ENCODE results near the gene CATSPERZ.

CATSPERZ gene

GRCh38 chr11:64299847-64300648 is at the start of gene CATSPERZ:
TSS of gene CATSPERZ (plus strand) at chr11:64300358. CDS start at chr11:64300411, 53 bp downstream.
- DNase-seq (ENCODE audit: low read depth in 2 of 2, low spot score in 1 of 2): no peak

GRCh38 chr11:64250415-64251015 is 49.6 kb upstream of the CATSPERZ start:
- DNase-seq (ENCODE audit: low read depth in 2 of 2, low spot score in 1 of 2): no peak

- DNase-seq (ENCODE audit: low read depth in 2 of 2, low spot score in 1 of 2): no peak
These were observed 49.0 kb upstream of the CATSPERZ start, which contains the start of gene PLCB3 for GRCh38 chr11:64251016-64251752. TSS of gene PLCB3 (plus strand) at chr11:64251530. CDS start at chr11:64251650, 120 bp downstream.

- DNase-seq (ENCODE audit: low read depth in 2 of 2, low spot score in 1 of 2): no peak
These were observed 48.5 kb upstream of the CATSPERZ start for GRCh38 chr11:64251753-64252002.

- DNase-seq (ENCODE audit: low read depth in 2 of 2, low spot score in 1 of 2): no peak
These were observed 47.9 kb upstream of the CATSPERZ start for GRCh38 chr11:64252003-64252872.

- no peak for DNase-seq (ENCODE audit: low read depth in 2 of 2, low spot score in 1 of 2)
These were observed 47.1 kb upstream of the CATSPERZ start for GRCh38 chr11:64253043-64253442.

- no peak for DNase-seq (ENCODE audit: low read depth in 2 of 2, low spot score in 1 of 2)
These were observed 46.7 kb upstream of the CATSPERZ start for GRCh38 chr11:64253481-64253880.

- DNase-seq (ENCODE audit: low read depth in 2 of 2, low spot score in 1 of 2): no peak
These were observed 45.8 kb upstream of the CATSPERZ start for GRCh38 chr11:64254326-64254725.

GRCh38 chr11:64255135-64256128 is 44.7 kb upstream of the CATSPERZ start:
- no peak for DNase-seq (ENCODE audit: low read depth in 2 of 2, low spot score in 1 of 2)

- no peak for DNase-seq (ENCODE audit: low read depth in 2 of 2, low spot score in 1 of 2)
These were observed 43.9 kb upstream of the CATSPERZ start for GRCh38 chr11:64256300-64256699.

- DNase-seq (ENCODE audit: low read depth in 2 of 2, low spot score in 1 of 2): no peak
These were observed 41.8 kb upstream of the CATSPERZ start for GRCh38 chr11:64258356-64258755.

- DNase-seq (ENCODE audit: low read depth in 2 of 2, low spot score in 1 of 2): no peak
These were observed 41.1 kb upstream of the CATSPERZ start for GRCh38 chr11:64258946-64259532.

- DNase-seq (ENCODE audit: low read depth in 2 of 2, low spot score in 1 of 2): no peak
These were observed 40.6 kb upstream of the CATSPERZ start for GRCh38 chr11:64259533-64260067.

GRCh38 chr11:64260147-64260708 is 39.9 kb upstream of the CATSPERZ start:
- no peak for DNase-seq (ENCODE audit: low read depth in 2 of 2, low spot score in 1 of 2)

GRCh38 chr11:64261556-64262080 is 38.5 kb upstream of the CATSPERZ start:
- DNase-seq (ENCODE audit: low read depth in 2 of 2, low spot score in 1 of 2): no peak

GRCh38 chr11:64262271-64263002 is 37.7 kb upstream of the CATSPERZ start:
- no peak for DNase-seq (ENCODE audit: low read depth in 2 of 2, low spot score in 1 of 2)

GRCh38 chr11:64263021-64263946 is 36.9 kb upstream of the CATSPERZ start:
- DNase-seq (ENCODE audit: low read depth in 2 of 2, low spot score in 1 of 2): no peak

Data from stimulated activated CD8-positive, alpha-beta memory T cell treated with anti-CD3 and anti-CD28 coated beads, Interleukin-4, amount 100 ng/mL, for 1 hour (primary cell).